ENCODE measurements around the gene PTPRN2. TPM values are rescaled to one million over a fixed set of nuclear protein-coding genes. Genes with fewer than 3 reads are reported as not detected.

Gene PTPRN2
- total RNA-seq, 1 experiment from 2014 or later, result not detected

DNA sequence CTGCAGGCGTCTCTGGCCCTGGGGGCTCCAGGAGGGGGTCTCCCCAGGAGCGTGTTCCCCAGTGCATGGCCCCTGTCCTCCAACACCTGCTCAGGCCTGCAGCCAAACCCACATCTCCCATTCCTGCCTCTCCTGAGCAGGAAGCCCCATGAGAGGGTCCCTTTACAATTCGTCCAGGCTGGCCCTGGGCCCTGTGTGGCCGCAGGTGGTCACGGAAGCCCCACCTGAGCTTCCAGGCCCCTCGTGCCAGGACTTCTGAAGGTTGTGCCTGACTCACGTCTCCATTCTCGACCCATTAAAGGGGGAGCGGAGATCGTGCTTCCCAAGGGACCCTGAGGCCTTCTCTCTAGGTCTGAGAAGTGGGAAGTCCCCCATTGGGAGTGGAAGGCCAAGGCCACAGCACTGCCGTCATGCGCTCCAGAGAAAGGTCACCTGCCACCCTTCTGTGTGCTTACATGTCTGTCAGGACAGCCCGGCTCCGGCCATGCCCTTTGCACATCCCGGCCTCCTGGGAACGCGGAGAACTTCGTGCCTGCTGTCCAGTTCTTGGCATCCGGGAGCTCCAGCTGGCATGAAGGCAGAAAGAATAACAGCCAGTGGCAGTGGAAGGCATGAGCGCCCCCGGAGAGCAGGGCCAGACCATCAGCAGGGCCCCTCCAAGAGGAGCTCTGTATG is 868.5 kb downstream of the PTPRN2 start:
- no peaks in the 10 kb centered on the region for H3K9me3 ChIP-seq (ENCODE audit: insufficient read depth, low read depth)
- no peak for TF ChIP-seq EZH2 (IDR thresholded peaks at IDR 0.05; ENCODE audit: low read depth)
- no peak for TF ChIP-seq CTCF (conservative IDR thresholded peaks at IDR 0.05)

DNA sequence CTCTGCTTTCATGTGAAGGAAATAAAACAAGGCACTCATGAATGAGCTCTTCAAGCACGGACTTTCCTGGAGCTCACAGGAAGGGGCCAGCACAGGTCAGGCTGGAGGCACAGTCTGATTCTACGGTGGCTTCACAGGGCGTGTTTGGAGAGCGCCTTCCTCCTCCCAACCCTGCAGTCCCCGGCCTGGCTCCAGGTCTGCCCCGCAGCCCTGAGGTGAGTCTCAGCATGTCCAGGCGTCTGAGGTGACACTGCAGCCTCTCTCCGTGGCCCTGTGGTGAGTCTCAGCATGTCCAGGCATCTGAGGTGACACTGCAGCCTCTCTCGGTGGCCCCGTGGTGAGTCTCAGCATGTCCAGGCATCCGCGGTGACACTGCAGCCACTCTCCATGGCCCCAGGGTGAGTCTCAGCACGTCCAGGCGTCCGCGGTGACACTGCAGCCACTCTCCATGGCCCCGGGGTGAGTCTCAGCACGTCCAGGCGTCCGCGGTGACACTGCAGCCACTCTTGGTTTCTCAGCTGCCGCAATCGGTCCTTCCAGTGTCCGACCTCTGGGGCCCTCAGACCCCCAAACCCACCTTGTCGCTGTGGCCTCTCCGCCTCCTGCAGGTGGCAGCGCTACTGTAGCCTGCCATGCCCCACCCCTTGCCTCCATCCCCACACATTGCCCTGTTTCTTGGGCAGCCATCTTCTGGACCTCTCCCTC is 869.2 kb downstream of the PTPRN2 start:
- POLR2A ChIA-PET (ENCODE audit: unreplicated experiment), result no interaction called here
- no peak overlapping the region for H2AFZ ChIP-seq
- no peaks in the 10 kb centered on the region for H3K4me1 ChIP-seq (replicated peaks; ENCODE audit: insufficient read depth)
- no peaks in the 10 kb centered on the region for H3F3A ChIP-seq (ENCODE audit: insufficient read depth, low read depth)
- H3K9me3 ChIP-seq (ENCODE audit: insufficient read depth, low read depth), result no peaks in the 10 kb centered on the region
- TF ChIP-seq CTCF (conservative IDR thresholded peaks at IDR 0.05), result no peak
- H3K79me2 ChIP-seq (ENCODE audit: low read depth), result no peaks in the 10 kb centered on the region
- no peaks in the 10 kb centered on the region for H3K9me2 ChIP-seq (ENCODE audit: insufficient read depth)
- H3K27me3 ChIP-seq (ENCODE audit: insufficient read depth, low read depth), result peaks cover 92% of the 10 kb centered on the region
- H3K27ac ChIP-seq, result no peak overlapping the region
- CTCF ChIA-PET, result no interaction called here
- DNase-seq, result no peak
- no peak overlapping the region for H3K4me3 ChIP-seq
- intact Hi-C loops (cut with micrococcal nuclease; ENCODE audit: unreplicated experiment), result no loop called here
- BruUV-seq (replicated peaks), result no TSS peak
- H3K4me2 ChIP-seq, result no peak overlapping the region
- no peaks in the 10 kb centered on the region for H3K36me3 ChIP-seq (ENCODE audit: low read depth)
- peaks cover 4% of the 10 kb centered on the region; the same call in 1 of the 2 replicates for H4K20me1 ChIP-seq (ENCODE audit: insufficient read depth)

More for the DNA sequence above, 868.5 kb downstream of the PTPRN2 start:
- no peaks in the 10 kb centered on the region for H3K9me2 ChIP-seq (ENCODE audit: insufficient read depth)
- H3K27ac ChIP-seq, result no peak overlapping the region
- H3K27me3 ChIP-seq (ENCODE audit: insufficient read depth, low read depth), result peaks cover 92% of the 10 kb centered on the region
- no peak overlapping the region for H3K4me3 ChIP-seq
- H3K36me3 ChIP-seq (ENCODE audit: low read depth), result no peaks in the 10 kb centered on the region
- H3F3A ChIP-seq (ENCODE audit: insufficient read depth, low read depth), result no peaks in the 10 kb centered on the region
- intact Hi-C loops (cut with micrococcal nuclease; ENCODE audit: unreplicated experiment), result no loop called here
- H3K79me2 ChIP-seq (ENCODE audit: low read depth), result no peaks in the 10 kb centered on the region
- H4K20me1 ChIP-seq (ENCODE audit: insufficient read depth), result peaks cover 4% of the 10 kb centered on the region; the same call in 1 of the 2 replicates
- no TSS peak for BruUV-seq (replicated peaks)
- H2AFZ ChIP-seq, result no peak overlapping the region
- H3K4me2 ChIP-seq, result no peak overlapping the region
- ChIA-PET CTCF (no interaction called here), POLR2A (ENCODE audit: unreplicated experiment) (no interaction called here)
- H3K4me1 ChIP-seq (replicated peaks; ENCODE audit: insufficient read depth), result no peaks in the 10 kb centered on the region
- DNase-seq, result no peak

- Histone ChIP-seq H3K27ac (no peak overlapping the region), H2AFZ (no peak overlapping the region), H3K4me1 (replicated peaks; ENCODE audit: insufficient read depth) (no peaks in the 10 kb centered on the region), H3K9me3 (ENCODE audit: insufficient read depth, low read depth) (no peaks in the 10 kb centered on the region), H3K4me3 (no peak overlapping the region), H3K36me3 (ENCODE audit: low read depth) (no peaks in the 10 kb centered on the region), H4K20me1 (ENCODE audit: insufficient read depth) (peaks cover 4% of the 10 kb centered on the region; the same call in 1 of the 2 replicates), H3K4me2 (no peak overlapping the region), H3F3A (ENCODE audit: insufficient read depth, low read depth) (no peaks in the 10 kb centered on the region), H3K9me2 (ENCODE audit: insufficient read depth) (no peaks in the 10 kb centered on the region), H3K79me2 (ENCODE audit: low read depth) (no peaks in the 10 kb centered on the region), H3K27me3 (ENCODE audit: insufficient read depth, low read depth) (peaks cover 92% of the 10 kb centered on the region)
- intact Hi-C loops (cut with micrococcal nuclease; ENCODE audit: unreplicated experiment), result no loop called here
- BruUV-seq (replicated peaks), result no TSS peak
- ChIA-PET CTCF (no interaction called here), POLR2A (ENCODE audit: unreplicated experiment) (no interaction called here)
- peak; percentile 78; the same call in 1 of the 2 replicates for TF ChIP-seq EZH2 (IDR thresholded peaks at IDR 0.05; ENCODE audit: low read depth)
- no peak for TF ChIP-seq CTCF (conservative IDR thresholded peaks at IDR 0.05)
- DNase-seq, result no peak
Measured at GRCh38 chr7:157717211-157718174, 870.1 kb downstream of the PTPRN2 start.

Measured in PC-9 (cell line).